ENCODE data around the gene GMDS.

DNA sequence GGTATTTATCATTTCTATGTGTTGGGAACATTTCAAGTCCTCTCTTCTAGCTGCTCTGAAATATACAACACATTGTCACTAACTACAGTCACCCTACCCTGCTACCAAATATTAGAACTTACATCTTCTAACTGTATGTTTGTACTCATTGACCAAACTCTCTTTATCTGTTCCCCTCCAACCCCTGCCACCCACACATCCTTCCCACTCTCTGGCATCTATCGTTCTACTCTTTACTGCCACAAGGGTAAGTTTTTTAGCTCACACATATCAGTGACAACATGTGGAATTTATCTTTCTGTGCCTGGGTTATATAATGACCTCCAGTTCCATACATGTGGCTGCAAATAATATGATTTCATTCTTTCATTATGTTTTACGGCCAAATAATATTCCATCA, 171.9 kb downstream of the GMDS start:
- TF ChIP-seq CTCF (IDR thresholded peaks at IDR 0.05) (no peak), POLR2A (IDR thresholded peaks at IDR 0.05) (no peak), EP300 (IDR thresholded peaks at IDR 0.05) (no peak)

All from ovary (tissue), 3 donors.